ENCODE data around the gene UTS2.

UTS2 gene

DNA sequence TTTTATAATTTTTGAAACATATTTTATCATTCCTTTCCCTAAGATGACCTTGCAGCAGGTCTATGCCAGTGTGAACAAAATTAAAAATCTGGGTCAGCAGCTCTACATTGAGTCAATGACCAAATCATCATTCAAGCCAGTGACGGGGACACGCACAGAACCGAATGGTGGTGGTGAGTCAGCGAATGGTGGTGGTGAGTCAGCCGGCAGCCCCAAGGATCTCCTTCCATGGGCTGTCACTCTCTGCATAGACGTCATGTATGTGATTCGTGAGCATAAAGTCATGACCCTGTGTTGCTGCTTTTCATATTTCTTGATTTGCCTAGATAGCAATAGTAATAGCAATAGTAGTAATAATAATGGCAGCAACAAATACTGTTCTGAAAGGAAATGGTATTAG is 42.5 kb downstream of the UTS2 start:
- DNase-seq (ENCODE audit: low spot score) = no peak

DNA sequence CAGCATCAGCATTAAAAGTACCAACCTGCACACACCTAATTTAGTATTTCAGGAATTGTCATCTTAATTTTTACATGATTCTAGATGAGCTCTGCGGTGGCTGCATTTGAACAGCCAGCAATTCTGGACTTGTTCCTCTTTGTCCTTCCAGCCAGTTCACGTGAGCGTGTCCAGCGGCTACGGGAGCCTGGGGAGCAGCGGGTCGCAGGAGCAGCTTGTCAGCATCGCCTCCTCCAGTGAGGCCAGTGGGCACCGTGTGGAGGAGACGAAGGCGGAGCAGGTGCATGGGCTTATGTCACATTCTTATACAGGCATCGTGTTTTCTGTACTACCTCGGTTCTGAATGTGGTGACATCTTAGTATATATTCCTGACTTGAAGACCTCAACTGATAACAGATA is 43.1 kb downstream of the UTS2 start:
- no peak for DNase-seq (ENCODE audit: low spot score)

DNA sequence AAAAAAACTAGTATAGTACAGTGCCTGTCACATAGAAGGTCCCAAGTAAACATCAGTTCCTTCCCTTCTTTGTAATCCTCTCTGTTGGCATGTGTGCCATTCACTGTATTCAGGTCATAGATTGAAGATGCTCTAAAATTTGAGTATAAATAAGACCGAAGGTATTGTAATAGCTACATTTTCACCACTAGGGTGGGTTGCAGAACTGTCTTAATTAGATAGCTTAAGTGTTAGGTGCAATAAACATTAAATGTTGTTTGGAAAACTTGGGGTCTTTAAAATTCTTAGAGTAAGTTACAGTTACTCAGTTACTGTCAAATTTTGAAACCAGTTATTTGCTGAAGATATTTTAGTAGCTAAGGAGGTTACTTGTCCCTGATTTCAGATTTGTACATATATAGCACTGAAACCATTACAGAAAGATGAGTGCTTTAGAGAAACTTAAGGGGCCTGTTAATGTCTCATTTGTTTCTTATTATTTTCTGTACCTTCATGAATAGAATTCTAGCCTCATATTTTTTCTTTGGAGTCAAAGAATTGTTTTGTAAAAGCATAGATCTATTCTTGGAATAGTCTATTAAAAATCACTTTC is 44.5 kb downstream of the UTS2 start:
- peak; percentile 25 for DNase-seq (ENCODE audit: low spot score)

DNA sequence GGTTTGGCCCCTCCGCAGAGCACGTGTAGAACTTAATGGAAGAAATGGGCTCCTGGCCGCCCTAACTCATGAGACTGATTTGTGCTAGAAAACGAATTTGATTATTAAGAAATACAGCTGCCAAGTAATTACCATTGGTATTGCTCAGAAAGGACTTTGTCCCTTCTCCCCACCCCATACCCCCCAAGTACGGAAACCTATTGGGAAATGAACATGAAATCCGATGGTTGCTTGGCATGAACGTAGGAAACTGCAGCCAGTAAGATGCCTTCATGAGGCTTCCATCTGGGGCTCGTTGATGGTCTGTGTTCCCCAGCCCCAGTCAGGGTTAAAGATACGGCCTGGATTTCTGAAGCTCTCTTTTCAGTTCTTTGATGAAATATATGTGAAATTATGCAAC is 47.4 kb downstream of the UTS2 start:
- DNase-seq (ENCODE audit: low spot score) = no peak

Data from CD4-positive, alpha-beta T cell treated with Interleukin-15 for 4 hours (primary cell).